H9 (cell line): Measurements from ENCODE around the gene THSD4. TPM values are rescaled to one million over a fixed set of nuclear protein-coding genes. Genes with fewer than 3 reads are reported as not detected.

ENCODE experiments used
- DNase-seq: peaks from one replicate; pipeline ENCODE4 v3.0.0-alpha.2; 2017
- H2AFZ ChIP-seq: one replicate; pipeline ENCODE4 v1.6.1; 2013; ENCODE audit warnings: mild to moderate bottlenecking, low read length, control low read depth, moderate library complexity
- H2AK5ac ChIP-seq: 2 replicates; pipeline ENCODE4 v1.6.1; 2013; ENCODE audit warnings: low read length, control low read depth, mixed read lengths; ENCODE audit not compliant: insufficient read length
- H2BK120ac ChIP-seq: one replicate; pipeline ENCODE4 v1.6.1; 2013; ENCODE audit warnings: low read depth, mild to moderate bottlenecking, low read length, control low read depth, inconsistent platforms; ENCODE audit not compliant: poor library complexity, severe bottlenecking
- H2BK12ac ChIP-seq: 2 replicates; pipeline ENCODE4 v1.6.1; 2013; ENCODE audit warnings: low read length, control low read depth, mixed read lengths, low read depth; ENCODE audit not compliant: insufficient read length
- H2BK15ac ChIP-seq: 2 replicates; pipeline ENCODE4 v1.6.1; 2013; ENCODE audit warnings: low read depth, low read length, control low read depth
- H2BK20ac ChIP-seq: one replicate; pipeline ENCODE4 v1.6.1; 2013; ENCODE audit warnings: low read depth, mild to moderate bottlenecking, low read length, control low read depth, inconsistent platforms; ENCODE audit not compliant: poor library complexity, severe bottlenecking
- H2BK5ac ChIP-seq: 2 replicates; pipeline ENCODE4 v1.6.1; 2013; ENCODE audit warnings: low read length, control low read depth, mixed read lengths; ENCODE audit not compliant: insufficient read length
- H3K14ac ChIP-seq: 2 replicates; pipeline ENCODE4 v1.6.1; 2013; ENCODE audit warnings: low read length, control low read depth; ENCODE audit not compliant: insufficient read depth
- H3K18ac ChIP-seq: 2 replicates; pipeline ENCODE4 v1.6.1; 2013; ENCODE audit warnings: low read depth, mild to moderate bottlenecking, mixed read lengths, low read length, control low read depth; ENCODE audit not compliant: insufficient read length
- H3K23ac ChIP-seq: 2 replicates; pipeline ENCODE4 v1.6.1; 2013; ENCODE audit warnings: low read length, control low read depth, mixed read lengths, low read depth; ENCODE audit not compliant: insufficient read length
- H3K23me2 ChIP-seq: 2 replicates; pipeline ENCODE4 v1.6.1; 2013; ENCODE audit warnings: low read depth, mild to moderate bottlenecking, mixed read lengths, low read length, control low read depth; ENCODE audit not compliant: insufficient read length, poor library complexity, severe bottlenecking
- H3K27ac ChIP-seq: 2 replicates; pipeline ENCODE4 v1.5.1; 2013; ENCODE audit warnings: low read length, control low read depth, mixed read lengths, low read depth; ENCODE audit not compliant: insufficient read length
- H3K27me3 ChIP-seq: 2 replicates; pipeline ENCODE4 v1.6.1; 2013; ENCODE audit warnings: low read length, control low read depth, inconsistent platforms; ENCODE audit not compliant: insufficient read depth
- H3K4ac ChIP-seq: 2 replicates; pipeline ENCODE4 v1.6.1; 2013; ENCODE audit warnings: low read depth, mild to moderate bottlenecking, control low read depth, inconsistent platforms, low read length, moderate library complexity
- H3K4me1 ChIP-seq: 2 replicates; pipeline ENCODE4 v1.6.1; 2013; ENCODE audit warnings: low read length, control low read depth, inconsistent platforms; ENCODE audit not compliant: insufficient read depth
- H3K4me2 ChIP-seq: 2 replicates; pipeline ENCODE4 v1.6.1; 2013; ENCODE audit warnings: low read length, control low read depth, mixed read lengths; ENCODE audit not compliant: insufficient read length, insufficient read depth
- H3K56ac ChIP-seq: 2 replicates; pipeline ENCODE4 v1.6.1; 2013; ENCODE audit warnings: low read depth, mild to moderate bottlenecking, mixed read lengths, low read length, control low read depth; ENCODE audit not compliant: insufficient read length
- H3K79me1 ChIP-seq: 2 replicates; pipeline ENCODE4 v1.6.1; 2013; ENCODE audit warnings: low read depth, mild to moderate bottlenecking, moderate library complexity, low read length, control low read depth, inconsistent platforms; ENCODE audit not compliant: insufficient read depth, poor library complexity, severe bottlenecking
- H3K79me2 ChIP-seq: 2 replicates; pipeline ENCODE4 v1.6.1; 2013; ENCODE audit warnings: low read length, control low read depth, inconsistent platforms; ENCODE audit not compliant: insufficient read depth
- H3K9ac ChIP-seq: 2 replicates; pipeline ENCODE4 v1.6.1; 2013; ENCODE audit warnings: low read length, control low read depth, mixed read lengths; ENCODE audit not compliant: insufficient read length; ENCODE audit errors: extremely low read depth
- H3K9me3 ChIP-seq: one replicate; pipeline ENCODE4 v1.6.1; 2013; ENCODE audit warnings: low read depth, low read length, inconsistent platforms; ENCODE audit not compliant: control insufficient read depth
- H3T11ph ChIP-seq: one replicate; pipeline ENCODE4 v1.6.1; 2013; ENCODE audit warnings: mild to moderate bottlenecking, low read length, control low read depth, inconsistent platforms
- H4K20me1 ChIP-seq: one replicate; pipeline ENCODE4 v1.6.1; 2013; ENCODE audit not compliant: control insufficient read depth, insufficient read length, insufficient read depth
- H4K5ac ChIP-seq: 2 replicates; pipeline ENCODE4 v1.6.1; 2013; ENCODE audit warnings: low read depth, mild to moderate bottlenecking, mixed read lengths, low read length, control low read depth; ENCODE audit not compliant: insufficient read length
- H4K8ac ChIP-seq: replicated peaks from 2 replicates; pipeline ENCODE4 v1.6.1; 2013; ENCODE audit warnings: low read length, control low read depth, mixed read lengths, low read depth; ENCODE audit not compliant: insufficient read length
- H4K91ac ChIP-seq: 2 replicates; pipeline ENCODE4 v1.6.1; 2013; ENCODE audit warnings: low read depth, mild to moderate bottlenecking, moderate library complexity, mixed read lengths, low read length, control low read depth; ENCODE audit not compliant: insufficient read length
- H3K27ac Mint-ChIP-seq, 3 experiments: 2 replicates in 2 of 3; 3 replicates in 1 of 3; pipeline ENCODE4 v1.8.0; 2020 to 2021; ENCODE audit warnings: mixed read lengths in 3 of 3, mild to moderate bottlenecking in 1 of 3, moderate library complexity in 1 of 3
- H3K27me3 Mint-ChIP-seq: 2 replicates; pipeline ENCODE4 v1.8.0; 2021; ENCODE audit warnings: low read depth, mild to moderate bottlenecking, moderate library complexity, mixed read lengths
- H3K36me3 Mint-ChIP-seq, 3 experiments: 2 replicates in 2 of 3; 3 replicates in 1 of 3; pipeline ENCODE4 v1.8.0; 2020 to 2021; ENCODE audit warnings: low read depth in 3 of 3, mixed read lengths in 3 of 3; ENCODE audit not compliant: insufficient read depth in 1 of 3
- H3K4me1 Mint-ChIP-seq, 2 experiments: 2 replicates each; pipeline ENCODE4 v1.8.0; 2020; ENCODE audit warnings: mixed read lengths in 2 of 2
- H3K4me3 Mint-ChIP-seq, 2 experiments: 2 replicates in 1 of 2; 3 replicates in 1 of 2; pipeline ENCODE4 v1.8.0; 2020 to 2021; ENCODE audit warnings: mild to moderate bottlenecking in 2 of 2, mixed read lengths in 2 of 2, moderate library complexity in 1 of 2
- H3K9me3 Mint-ChIP-seq, 2 experiments: 2 replicates in 1 of 2; 3 replicates in 1 of 2; pipeline ENCODE4 v1.8.0; 2020; ENCODE audit warnings: mild to moderate bottlenecking in 2 of 2, mixed read lengths in 2 of 2, moderate library complexity in 1 of 2
- WGBS: extraction: QIAGEN DNeasy Blood & Tissue Kit; methylation state at CpG from one replicate; pipeline ENCODE4 v1.1.7; 2013; ENCODE audit warnings: missing lambda C conversion rate, low lambda C conversion rate, mixed read lengths; ENCODE audit not compliant: insufficient read length; ENCODE audit errors: extremely low coverage; 5-methylcytosine and 5-hydroxymethylcytosine counted together
- total RNA-seq: library from RNA; stranded (reverse); gene quantifications from 2 replicates; pipeline ENCODE4 v1.2.1, GENCODE V29; 2021
- TF ChIP-seq, protein P1 (sequence below): fragments of 200-600 bp; sonication (generic); conservative IDR thresholded peaks from 3 replicates; pipeline ENCODE4 v1.8.0; 2021; ENCODE audit warnings: antibody characterized with exemption, mild to moderate bottlenecking

THSD4 gene
- total RNA-seq, 1 experiment from 2014 or later = 5.5 TPM

DNA sequence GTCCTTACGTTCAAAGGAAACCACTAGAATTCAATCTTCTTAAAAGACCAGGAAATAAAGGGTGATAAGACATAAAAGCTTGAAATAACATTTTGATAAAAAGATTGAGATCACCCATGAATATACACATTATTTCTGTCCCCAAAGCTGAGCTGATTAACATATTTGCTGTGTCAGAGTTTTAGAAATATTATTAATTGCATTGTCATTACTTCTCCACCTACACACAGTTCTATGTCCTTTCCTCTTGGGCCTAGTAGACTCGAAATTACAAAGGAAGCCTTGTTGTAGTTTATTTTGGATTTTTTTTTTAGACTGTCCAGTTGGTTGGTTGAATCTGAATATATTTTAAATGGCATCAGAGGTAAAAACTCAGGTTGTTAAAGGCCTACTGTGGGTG is 614.0 kb downstream of the THSD4 start:
- Mint-ChIP-seq H3K27me3 (no peaks in the 10 kb centered on the region), H3K4me3 (no peak overlapping the region), H3K27ac (no peak overlapping the region), H3K36me3 (no peaks in the 10 kb centered on the region), H3K4me1 (no peaks in the 10 kb centered on the region), H3K9me3 (no peaks in the 10 kb centered on the region)
- H3K79me2 ChIP-seq = no peaks in the 10 kb centered on the region
- no peak overlapping the region for H4K5ac ChIP-seq
- H2AFZ ChIP-seq = no peak overlapping the region
- no peak overlapping the region for H3K9ac ChIP-seq
- H4K8ac ChIP-seq = no peak overlapping the region
- TF ChIP-seq, protein P1, sequence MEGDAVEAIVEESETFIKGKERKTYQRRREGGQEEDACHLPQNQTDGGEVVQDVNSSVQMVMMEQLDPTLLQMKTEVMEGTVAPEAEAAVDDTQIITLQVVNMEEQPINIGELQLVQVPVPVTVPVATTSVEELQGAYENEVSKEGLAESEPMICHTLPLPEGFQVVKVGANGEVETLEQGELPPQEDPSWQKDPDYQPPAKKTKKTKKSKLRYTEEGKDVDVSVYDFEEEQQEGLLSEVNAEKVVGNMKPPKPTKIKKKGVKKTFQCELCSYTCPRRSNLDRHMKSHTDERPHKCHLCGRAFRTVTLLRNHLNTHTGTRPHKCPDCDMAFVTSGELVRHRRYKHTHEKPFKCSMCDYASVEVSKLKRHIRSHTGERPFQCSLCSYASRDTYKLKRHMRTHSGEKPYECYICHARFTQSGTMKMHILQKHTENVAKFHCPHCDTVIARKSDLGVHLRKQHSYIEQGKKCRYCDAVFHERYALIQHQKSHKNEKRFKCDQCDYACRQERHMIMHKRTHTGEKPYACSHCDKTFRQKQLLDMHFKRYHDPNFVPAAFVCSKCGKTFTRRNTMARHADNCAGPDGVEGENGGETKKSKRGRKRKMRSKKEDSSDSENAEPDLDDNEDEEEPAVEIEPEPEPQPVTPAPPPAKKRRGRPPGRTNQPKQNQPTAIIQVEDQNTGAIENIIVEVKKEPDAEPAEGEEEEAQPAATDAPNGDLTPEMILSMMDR = no peak
- H3K56ac ChIP-seq = no peak overlapping the region
- H3K23ac ChIP-seq = no peak overlapping the region
- H2BK120ac ChIP-seq = no peak overlapping the region
- H2BK12ac ChIP-seq = no peak overlapping the region
- H2BK5ac ChIP-seq = no peak overlapping the region
- no peak for DNase-seq
- H3T11ph ChIP-seq = no peak overlapping the region
- H3K4me2 ChIP-seq = no peak overlapping the region
- H4K20me1 ChIP-seq = no peaks in the 10 kb centered on the region
- no peak overlapping the region for H3K18ac ChIP-seq
- no CpG with 5 or more reads among the region's 2 CpGs for WGBS
- no peaks in the 10 kb centered on the region for H3K79me1 ChIP-seq
- H2BK20ac ChIP-seq = no peak overlapping the region
- no peaks in the 10 kb centered on the region for H3K23me2 ChIP-seq
- no peaks in the 10 kb centered on the region for H3K4me1 ChIP-seq
- H3K14ac ChIP-seq = no peak overlapping the region
- no peak overlapping the region for H4K91ac ChIP-seq
- H3K27me3 ChIP-seq = no peaks in the 10 kb centered on the region
- no peak overlapping the region for H2BK15ac ChIP-seq
- no peaks in the 10 kb centered on the region for H3K9me3 ChIP-seq
- no peak overlapping the region for H2AK5ac ChIP-seq
- H3K4ac ChIP-seq = no peak overlapping the region
- no peak overlapping the region for H3K27ac ChIP-seq
